Thoracic aorta (tissue), 2 donors: ENCODE results near the gene ZNF592. TPM values are rescaled to one million over a fixed set of nuclear protein-coding genes. Genes with fewer than 3 reads are reported as not detected.

Experiments used
- ATAC-seq: fragments of 150-250 bp; one replicate; pipeline ENCODE4 v1.8.0; 2017; ENCODE audit warnings: low read depth; ENCODE audit not compliant: insufficient number of reproducible peaks, low FRiP score
- DNase-seq: peaks from one replicate; pipeline ENCODE4 v3.0.0-alpha.2; 2020; ENCODE audit warnings: low spot score
- H3K27ac ChIP-seq, 2 donors: fragments of 200-600 bp; sonication (generic); 1 replicate in 1 of 2; 2 replicates in 1 of 2; pipeline ENCODE4 v1.5.1; 2016; ENCODE audit warnings: mild to moderate bottlenecking in 2 of 2, moderate library complexity in 2 of 2
- H3K27me3 ChIP-seq: fragments of 200-600 bp; sonication (generic); replicated peaks from 2 replicates; pipeline ENCODE4 v1.6.0; 2016; ENCODE audit warnings: mild to moderate bottlenecking; ENCODE audit not compliant: insufficient read depth
- H3K36me3 ChIP-seq: fragments of 200-600 bp; sonication (generic); one replicate; pipeline ENCODE4 v1.5.1; 2016
- H3K4me1 ChIP-seq, 2 donors: fragments of 200-600 bp; sonication (generic); 1 replicate in 1 of 2; 2 replicates in 1 of 2; pipeline versions ENCODE4 v1.5.1 to v1.6.0; 2016; ENCODE audit warnings: low read depth in 2 of 2, mild to moderate bottlenecking in 1 of 2; ENCODE audit not compliant: control insufficient read depth in 1 of 2
- H3K4me3 ChIP-seq: fragments of 200-600 bp; sonication (generic); 2 replicates; pipeline ENCODE4 v1.5.1; 2016; ENCODE audit warnings: mild to moderate bottlenecking
- H3K9me3 ChIP-seq: fragments of 200-600 bp; sonication (generic); 2 replicates; pipeline ENCODE4 v1.5.1; 2016
- CTCF ChIP-seq: fragments of 200-600 bp; sonication (generic); IDR thresholded peaks from one replicate; pipeline ENCODE4 v1.5.1; 2019; ENCODE audit warnings: antibody characterized with exemption
- total RNA-seq, 2 donors: library from RNA; depleted of rRNA; stranded (reverse); fragments of >200 nt; gene quantifications; one replicate each; pipeline versions ENCODE4 v1.1.0 to v1.2.3, GENCODE V29; 2016

Gene ZNF592
- total RNA-seq, 2 donors from 2014 or later: 24.4 to 26.7 TPM

DNA sequence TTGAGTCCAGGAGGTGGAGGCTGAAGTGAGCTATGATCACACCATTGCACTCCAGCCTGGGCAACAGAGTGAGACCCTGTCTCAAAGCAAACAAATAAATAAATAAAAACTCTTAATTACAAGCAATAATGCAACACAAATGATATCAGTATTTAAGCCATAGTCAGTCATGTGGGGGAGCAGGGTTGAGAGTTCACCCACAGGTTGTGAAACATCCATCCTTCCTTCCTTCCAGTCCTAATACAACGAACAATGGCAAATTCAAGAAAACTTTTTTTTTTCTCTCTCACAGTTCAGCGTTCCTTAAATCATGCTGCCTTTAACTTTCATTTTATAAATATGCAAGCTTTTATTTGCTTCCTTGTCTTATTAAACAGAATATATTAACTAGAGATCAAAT lies 24.1 kb downstream of the ZNF592 start:
- Histone ChIP-seq H3K27me3 (no peaks in the 10 kb centered on the region), H3K36me3 (peaks cover 14% of the 10 kb centered on the region), H3K4me1 (peaks cover 17 to 31% of the 10 kb centered on the region in 2 donors), H3K4me3 (no peak overlapping the region), H3K9me3 (no peaks in the 10 kb centered on the region), H3K27ac (no peak overlapping the region)
- no peak for ATAC-seq
- no peak for TF ChIP-seq CTCF
- DNase-seq: no peak

DNA sequence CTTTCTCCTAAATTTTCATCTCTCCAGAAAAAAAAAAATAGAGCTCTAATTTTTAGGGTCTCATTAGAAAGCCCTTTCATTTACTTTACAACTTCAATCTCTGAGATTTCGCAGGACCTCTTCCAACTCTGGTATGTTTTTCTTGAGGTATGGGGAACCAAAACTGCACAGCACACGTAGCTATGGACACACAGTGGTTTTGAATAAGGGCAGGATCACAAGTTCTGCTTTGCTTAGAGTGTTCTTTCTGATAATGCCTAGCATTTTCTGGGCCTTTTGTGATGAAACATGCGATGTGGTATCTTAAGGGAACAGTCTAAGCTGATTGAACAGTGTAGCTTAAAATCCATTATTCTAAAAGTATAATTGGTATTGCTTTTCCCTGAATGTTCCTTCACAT lies 25.3 kb downstream of the ZNF592 start:
- DNase-seq (no peak), ATAC-seq (no peak)
- no peaks in the 10 kb centered on the region for H3K27me3 ChIP-seq
- H3K4me1 ChIP-seq: peaks cover 17 to 31% of the 10 kb centered on the region in 2 donors
- no peak for TF ChIP-seq CTCF
- no peak overlapping the region for H3K4me3 ChIP-seq
- H3K36me3 ChIP-seq: peaks cover 11% of the 10 kb centered on the region
- no peak overlapping the region for H3K27ac ChIP-seq
- H3K9me3 ChIP-seq: no peaks in the 10 kb centered on the region

DNA sequence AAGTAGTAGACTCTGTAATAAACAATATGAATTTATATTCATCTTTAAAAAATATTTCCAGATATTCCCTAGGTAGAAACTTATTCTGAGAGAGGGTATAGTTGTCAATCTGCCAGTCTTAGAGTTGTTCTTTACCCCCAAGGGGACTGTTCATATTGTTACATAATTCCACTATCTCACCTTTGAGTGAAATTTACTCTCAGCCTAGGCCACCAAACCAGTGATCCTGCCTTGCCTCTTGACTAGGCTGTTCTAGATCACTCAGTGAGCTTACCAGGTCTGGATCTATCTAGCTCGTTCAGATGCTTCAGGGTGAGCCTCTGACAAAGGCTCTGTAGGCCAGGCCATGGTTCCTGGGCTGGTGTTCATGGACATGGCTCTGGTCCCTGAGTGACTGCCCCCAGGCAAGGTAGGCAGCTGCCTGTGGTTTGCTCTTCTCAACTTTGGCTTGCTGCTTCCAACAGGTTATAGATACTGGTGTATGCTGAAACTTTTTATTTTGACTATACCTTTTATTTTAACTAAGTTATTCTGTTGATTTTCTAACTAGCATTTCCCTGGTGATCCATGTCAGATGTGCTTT lies 27.6 kb downstream of the ZNF592 start:
- H3K4me1 ChIP-seq: peaks cover 21 to 35% of the 10 kb centered on the region in 2 donors
- DNase-seq (no peak), ATAC-seq (no peak)
- no peak overlapping the region for H3K4me3 ChIP-seq
- no peaks in the 10 kb centered on the region for H3K9me3 ChIP-seq
- H3K36me3 ChIP-seq: peaks cover 3% of the 10 kb centered on the region
- no peaks in the 10 kb centered on the region for H3K27me3 ChIP-seq
- H3K27ac ChIP-seq: peak overlapping the region in 1 of 2 donors; percentile 49
- no peak for TF ChIP-seq CTCF

- H3K4me3 ChIP-seq: no peak overlapping the region
- no peaks in the 10 kb centered on the region for H3K27me3 ChIP-seq
- DNase-seq: no peak
- no peak overlapping the region for H3K27ac ChIP-seq
- ATAC-seq: no peak
- no peaks in the 10 kb centered on the region for H3K9me3 ChIP-seq
- TF ChIP-seq CTCF: no peak
- H3K36me3 ChIP-seq: peaks cover 9% of the 10 kb centered on the region
- peaks cover 14 to 17% of the 10 kb centered on the region in 2 donors for H3K4me1 ChIP-seq
Observed at GRCh38 chr15:84778194-84778593, 29.8 kb downstream of the ZNF592 start.

- Histone ChIP-seq H3K4me1 (peaks cover 18 to 27% of the 10 kb centered on the region in 2 donors), H3K27me3 (no peaks in the 10 kb centered on the region), H3K4me3 (no peak overlapping the region), H3K36me3 (peaks cover 26% of the 10 kb centered on the region), H3K27ac (no peak overlapping the region), H3K9me3 (no peaks in the 10 kb centered on the region)
- TF ChIP-seq CTCF: no peak
- DNase-seq (no peak), ATAC-seq (no peak)
Observed at GRCh38 chr15:84780492-84780891, 32.1 kb downstream of the ZNF592 start.
